IMR-90 (cell line): ENCODE measurements around the gene ARHGAP10. TPM values are rescaled to one million over a fixed set of nuclear protein-coding genes. Genes with fewer than 3 reads are reported as not detected.

Source experiments
- ATAC-seq: fragments of 200-7000 bp; cut with Tn5 transposase; 2 replicates; pipeline ENCODE4 v1.9.1; 2020; ENCODE audit warnings: low read depth, mild to moderate bottlenecking, moderate library complexity
- BruUV-seq: library from RNA; stranded (reverse); fragments of 400-500 nt; replicated peaks from 2 replicates; lab custom pipeline; 2021; lab: Mats Ljungman, UMichigan
- CTCF ChIA-PET: fragments of 300-600 bp; formaldehyde crosslinking; extraction: SDS; loops from one replicate; lab custom pipeline; 2021; ENCODE audit warnings: antibody characterized with exemption; lab: Yijun Ruan, JAX
- POLR2A ChIA-PET: fragments of 300-600 bp; sonication (Branson Sonifier 250); formaldehyde crosslinking; loops from one replicate; lab custom pipeline; 2022; ENCODE audit warnings: antibody characterized with exemption; ENCODE audit not compliant: unreplicated experiment; lab: Charles Lee
- DNase-seq: peaks from one replicate; pipeline ENCODE4 v3.0.0; 2013
- H2AFZ ChIP-seq: replicated peaks from 2 replicates; pipeline ENCODE3; 2013; ENCODE audit warnings: low read length, mild to moderate bottlenecking; ENCODE audit not compliant: poor library complexity
- H2AK5ac ChIP-seq: 2 replicates; pipeline ENCODE4 v1.6.1; 2013; ENCODE audit warnings: low read depth, low read length, inconsistent platforms
- H2AK9ac ChIP-seq: replicated peaks from 2 replicates; pipeline ENCODE3; 2013; ENCODE audit warnings: mild to moderate bottlenecking, low read depth, low read length, moderate library complexity; ENCODE audit not compliant: poor library complexity
- H2BK120ac ChIP-seq: 2 replicates; pipeline ENCODE4 v1.6.1; 2013; ENCODE audit warnings: low read depth, low read length, inconsistent platforms
- H2BK15ac ChIP-seq: 3 replicates; pipeline ENCODE4 v1.6.1; 2013; ENCODE audit warnings: low read depth, low read length, inconsistent platforms
- H2BK20ac ChIP-seq: 2 replicates; pipeline ENCODE4 v1.6.1; 2013; ENCODE audit warnings: low read depth, mild to moderate bottlenecking, inconsistent platforms, low read length, moderate library complexity
- H2BK5ac ChIP-seq: 2 replicates; pipeline ENCODE4 v1.6.1; 2013; ENCODE audit warnings: mild to moderate bottlenecking, low read depth, low read length, inconsistent platforms; ENCODE audit not compliant: poor library complexity, severe bottlenecking
- H3K14ac ChIP-seq: replicated peaks from 2 replicates; pipeline ENCODE4 v1.6.1; 2013; ENCODE audit warnings: low read depth, low read length, inconsistent platforms
- H3K18ac ChIP-seq: 2 replicates; pipeline ENCODE4 v1.6.1; 2013; ENCODE audit warnings: low read depth, low read length, control low read depth
- H3K23ac ChIP-seq: 2 replicates; pipeline ENCODE4 v1.6.1; 2013; ENCODE audit warnings: low read depth, low read length, inconsistent platforms
- H3K27ac ChIP-seq: 2 replicates; pipeline ENCODE4 v1.5.1; 2013; ENCODE audit warnings: mild to moderate bottlenecking, control low read depth, low read length; ENCODE audit not compliant: insufficient read depth
- H3K27me3 ChIP-seq: 2 replicates; pipeline ENCODE4 v1.6.1; 2013; ENCODE audit warnings: low read length; ENCODE audit not compliant: control insufficient read depth, insufficient read depth
- H3K36me3 ChIP-seq: 2 replicates; pipeline ENCODE4 v1.6.1; 2013; ENCODE audit warnings: low read length, mixed read lengths; ENCODE audit not compliant: control insufficient read depth, insufficient read depth
- H3K4ac ChIP-seq: 2 replicates; pipeline ENCODE4 v1.6.1; 2013; ENCODE audit warnings: low read depth, low read length, inconsistent platforms
- H3K4me1 ChIP-seq: 2 replicates; pipeline ENCODE4 v1.6.1; 2013; ENCODE audit warnings: low read length, mixed read lengths; ENCODE audit not compliant: control insufficient read depth, insufficient read depth
- H3K4me2 ChIP-seq: 2 replicates; pipeline ENCODE4 v1.6.1; 2013; ENCODE audit warnings: low read depth, mild to moderate bottlenecking, control low read depth, low read length, moderate library complexity
- H3K4me3 ChIP-seq: 2 replicates; pipeline ENCODE4 v1.5.1; 2013; ENCODE audit warnings: low read depth, mild to moderate bottlenecking, control low read depth, low read length, moderate library complexity; ENCODE audit not compliant: insufficient read depth
- H3K56ac ChIP-seq: 2 replicates; pipeline ENCODE4 v1.6.1; 2013; ENCODE audit warnings: low read length, inconsistent platforms; ENCODE audit not compliant: insufficient read depth; ENCODE audit errors: extremely low read depth
- H3K79me1 ChIP-seq, 2 experiments: 2 replicates each; pipeline ENCODE4 v1.6.1; 2013; ENCODE audit warnings: low read length in 2 of 2, inconsistent platforms in 1 of 2, low read depth in 1 of 2
- H3K9ac ChIP-seq: 2 replicates; pipeline ENCODE4 v1.6.1; 2013; ENCODE audit warnings: low read depth, low read length, control low read depth
- H3K9me1 ChIP-seq: 2 replicates; pipeline ENCODE4 v1.6.1; 2013; ENCODE audit warnings: low read length, inconsistent platforms; ENCODE audit not compliant: insufficient read depth
- H3K9me3 ChIP-seq: 2 replicates; pipeline ENCODE4 v1.6.1; 2013; ENCODE audit warnings: low read length; ENCODE audit not compliant: control insufficient read depth, insufficient read depth
- H4K20me1 ChIP-seq: 2 replicates; pipeline ENCODE4 v1.6.1; 2013; ENCODE audit warnings: low read length, inconsistent platforms; ENCODE audit not compliant: insufficient read depth
- H4K5ac ChIP-seq: 2 replicates; pipeline ENCODE4 v1.6.1; 2013; ENCODE audit warnings: mild to moderate bottlenecking, low read depth, low read length, control low read depth
- H4K8ac ChIP-seq, 2 experiments: 2 replicates each; pipeline ENCODE4 v1.6.1; 2013; ENCODE audit warnings: low read depth in 2 of 2, low read length in 2 of 2, control low read depth in 1 of 2, inconsistent platforms in 1 of 2
- H4K91ac ChIP-seq: 2 replicates; pipeline ENCODE4 v1.6.1; 2013; ENCODE audit warnings: low read depth, low read length, inconsistent platforms; ENCODE audit not compliant: insufficient read depth
- BHLHE40 ChIP-seq: fragments of 150-350 bp; IDR thresholded peaks from 2 replicates; pipeline ENCODE4 v1.6.1; 2016; ENCODE audit warnings: mild to moderate bottlenecking, low read depth, low read length
- CEBPB ChIP-seq: IDR thresholded peaks from 2 replicates; pipeline ENCODE4 v1.6.1; 2012; ENCODE audit warnings: low read depth, low read length, improper control_type of control experiment
- CTCF ChIP-seq: conservative IDR thresholded peaks from 2 replicates; pipeline ENCODE4 v1.5.1; 2012; ENCODE audit warnings: mild to moderate bottlenecking, low read depth, low read length, improper control_type of control experiment
- ELK1 ChIP-seq: fragments of 150-350 bp; IDR thresholded peaks from 2 replicates; pipeline ENCODE4 v1.6.1; 2016; ENCODE audit warnings: low read depth, mild to moderate bottlenecking, low read length, moderate library complexity, borderline replicate concordance
- FOS ChIP-seq: fragments of 150-350 bp; IDR thresholded peaks from 2 replicates; pipeline ENCODE4 v1.6.1; 2016; ENCODE audit warnings: low read depth, low read length
- MAFK ChIP-seq: IDR thresholded peaks from 2 replicates; pipeline ENCODE4 v1.6.1; 2012; ENCODE audit warnings: low read depth, low read length, improper control_type of control experiment
- MAZ ChIP-seq: IDR thresholded peaks from 2 replicates; pipeline ENCODE4 v1.6.1; 2012; ENCODE audit warnings: low read depth, mild to moderate bottlenecking, low read length, improper control_type of control experiment, moderate library complexity, borderline replicate concordance
- MXI1 ChIP-seq: IDR thresholded peaks from 2 replicates; pipeline ENCODE4 v1.6.1; 2012; ENCODE audit warnings: low read depth, mild to moderate bottlenecking, low read length, moderate library complexity, borderline replicate concordance
- NFE2L2 ChIP-seq: fragments of 150-350 bp; IDR thresholded peaks from 2 replicates; pipeline ENCODE4 v1.6.1; 2016; ENCODE audit warnings: low read depth, mild to moderate bottlenecking, low read length
- POLR2A ChIP-seq: IDR thresholded peaks from 2 replicates; pipeline ENCODE4 v1.6.1; 2012; ENCODE audit warnings: mild to moderate bottlenecking, low read depth, low read length
- RAD21 ChIP-seq: IDR thresholded peaks from 2 replicates; pipeline ENCODE4 v1.6.1; 2012; ENCODE audit warnings: low read length, improper control_type of control experiment
- RCOR1 ChIP-seq: IDR thresholded peaks from 2 replicates; pipeline ENCODE4 v1.6.1; 2012; ENCODE audit warnings: mild to moderate bottlenecking, low read length, improper control_type of control experiment; ENCODE audit not compliant: insufficient replicate concordance
- RFX5 ChIP-seq: IDR thresholded peaks from 2 replicates; pipeline ENCODE4 v1.8.0; 2012; ENCODE audit warnings: low read depth, mild to moderate bottlenecking, low read length, moderate library complexity
- SMC3 ChIP-seq: fragments of 150-350 bp; IDR thresholded peaks from 2 replicates; pipeline ENCODE4 v1.6.1; 2016; ENCODE audit warnings: low read depth, mild to moderate bottlenecking, antibody characterized with exemption, low read length, moderate library complexity
- USF2 ChIP-seq: fragments of 150-350 bp; IDR thresholded peaks from 2 replicates; pipeline ENCODE4 v1.6.1; 2017; ENCODE audit warnings: mild to moderate bottlenecking, antibody characterized with exemption, low read length, low read depth
- WGBS, 2 experiments: methylation state at CpG; one replicate each; pipeline versions ENCODE4 v1.1.5 to v1.1.7; 2013; ENCODE audit warnings: missing lambda C conversion rate in 2 of 2; ENCODE audit not compliant: insufficient read length in 1 of 2; ENCODE audit errors: extremely low coverage in 2 of 2; 5-methylcytosine and 5-hydroxymethylcytosine counted together
- dilution Hi-C: fragments of 300-500 bp; cut with HindIII; formaldehyde crosslinking; loops from one replicate; pipeline ENCODE4 v1.14.3; 2018; ENCODE audit warnings: low sequenced_read_pairs; ENCODE audit not compliant: unreplicated experiment
- in situ Hi-C: fragments of 300-500 bp; cut with MboI; formaldehyde crosslinking; loops from 3 replicates; pipeline ENCODE4 v1.14.3; 2019; ENCODE audit warnings: low sequenced_read_pairs, inconsistent platforms, mixed read lengths
- intact Hi-C: fragments of 100-400 bp; cut with micrococcal nuclease; formaldehyde crosslinking; loops from 2 replicates; pipeline ENCODE4 v1.10.0; 2022
- polyA plus RNA-seq, 3 experiments: library from polyadenylated mRNA; depleted of rRNA; stranded (reverse); fragments of >200 nt; gene quantifications; 2 replicates each; pipeline ENCODE4 v1.2.3, GENCODE V29; 2012; ENCODE audit warnings: low replicate concordance in 1 of 3
- total RNA-seq: library from RNA; depleted of rRNA; stranded (reverse); fragments of >200 nt; gene quantifications from 2 replicates; pipeline ENCODE4 v1.2.3, GENCODE V29; 2012

The ARHGAP10 gene
- total and polyA plus RNA-seq, 2 of the 4 experiments (the other 2 are of a cell fraction), result 27.1 to 29.4 TPM

GRCh38 chr4:147824884-147825283 is 93.0 kb downstream of the ARHGAP10 start:
- no peak overlapping the region for H3K4me3 ChIP-seq
- peaks cover 8% of the 10 kb centered on the region for H4K20me1 ChIP-seq
- no peak overlapping the region for H4K8ac ChIP-seq
- H3K27ac ChIP-seq, result no peak overlapping the region
- TF ChIP-seq ELK1 (no peak), MAZ (no peak), MXI1 (no peak), BHLHE40 (no peak), RFX5 (no peak), RAD21 (no peak), NFE2L2 (no peak), MAFK (no peak), POLR2A (no peak), FOS (no peak), SMC3 (no peak), RCOR1 (no peak), CEBPB (no peak), USF2 (no peak), CTCF (no peak)
- no peak overlapping the region for H3K18ac ChIP-seq
- in situ Hi-C loops, result no loop called here
- peaks cover 48 to 73% of the 10 kb centered on the region in 2 experiments for H3K79me1 ChIP-seq
- intact Hi-C loops, result loop anchor here (5.0 kb wide), 1 partner anchor 48 kb away; no protein-coding TSS in a partner anchor
- no peak overlapping the region for H3K4ac ChIP-seq
- no peak overlapping the region for H3K23ac ChIP-seq
- no peaks in the 10 kb centered on the region for H3K27me3 ChIP-seq
- no peak for DNase-seq
- no peak overlapping the region for H3K9ac ChIP-seq
- H3K36me3 ChIP-seq, result peaks cover 9% of the 10 kb centered on the region
- BruUV-seq, result no TSS peak
- no peak overlapping the region for H2AK5ac ChIP-seq
- no peak overlapping the region for H2BK20ac ChIP-seq
- H3K9me3 ChIP-seq, result no peaks in the 10 kb centered on the region
- no peak overlapping the region for H2AK9ac ChIP-seq
- no peak for ATAC-seq
- no peak overlapping the region for H2AFZ ChIP-seq
- peaks cover 25% of the 10 kb centered on the region for H3K9me1 ChIP-seq
- H4K91ac ChIP-seq, result no peak overlapping the region
- no peak overlapping the region for H2BK15ac ChIP-seq
- no peak overlapping the region for H3K56ac ChIP-seq
- no peak overlapping the region for H3K4me2 ChIP-seq
- peaks cover 20% of the 10 kb centered on the region for H3K4me1 ChIP-seq
- no peak overlapping the region for H2BK120ac ChIP-seq
- H2BK5ac ChIP-seq, result no peak overlapping the region
- WGBS, 2 experiments, result no CpG with 5 or more reads among the region's 4 CpGs
- no peak overlapping the region for H4K5ac ChIP-seq
- H3K14ac ChIP-seq, result no peak overlapping the region
- ChIA-PET CTCF (interaction anchor here (1.6 kb wide), 1 partner anchor 41 kb away, joined by 3 read pairs; no protein-coding TSS in a partner anchor), POLR2A (no interaction called here)
- dilution Hi-C loops, result no loop called here
